GM23338 (cell line): ENCODE results near the gene POU3F3. TPM values are rescaled to one million over a fixed set of nuclear protein-coding genes. Genes with fewer than 3 reads are reported as not detected.

ENCODE experiments used
- ATAC-seq: fragments of 200-7000 bp; cut with Tn5 transposase; 3 replicates; pipeline ENCODE4 v1.9.1; 2020
- DNase-seq: peaks from one replicate; pipeline ENCODE4 v3.0.0-alpha.2; 2015; ENCODE audit warnings: low spot score
- H2AFZ ChIP-seq: fragments of 200-600 bp; sonication (generic); 2 replicates; pipeline ENCODE4 v1.8.0; 2016; ENCODE audit warnings: antibody characterized with exemption, mild to moderate bottlenecking, moderate library complexity
- H3F3A ChIP-seq: fragments of 200-600 bp; sonication (generic); replicated peaks from 2 replicates; pipeline ENCODE4 v1.8.0; 2017; ENCODE audit warnings: antibody characterized with exemption, mixed run types, low read depth
- H3K27ac ChIP-seq: fragments of 200-600 bp; sonication (generic); 2 replicates; pipeline ENCODE4 v1.6.1; 2016; ENCODE audit warnings: low read depth
- H3K27me3 ChIP-seq: fragments of 200-600 bp; sonication (generic); 2 replicates; pipeline ENCODE4 v1.8.0; 2016; ENCODE audit warnings: mild to moderate bottlenecking, mixed run types, moderate library complexity; ENCODE audit not compliant: insufficient read depth
- H3K36me3 ChIP-seq: fragments of 200-600 bp; sonication (generic); 2 replicates; pipeline ENCODE4 v1.8.0; 2016; ENCODE audit warnings: mild to moderate bottlenecking; ENCODE audit not compliant: insufficient read depth
- H3K4me1 ChIP-seq: fragments of 200-600 bp; sonication (generic); 2 replicates; pipeline ENCODE4 v1.8.0; 2016; ENCODE audit warnings: mild to moderate bottlenecking, moderate library complexity; ENCODE audit not compliant: insufficient read depth
- H3K4me2 ChIP-seq: fragments of 200-600 bp; sonication (generic); 2 replicates; pipeline ENCODE4 v1.7.1; 2017; ENCODE audit warnings: mixed run types
- H3K4me3 ChIP-seq: fragments of 200-600 bp; sonication (generic); 2 replicates; pipeline ENCODE4 v1.6.1; 2016; ENCODE audit warnings: mixed run types
- H3K79me2 ChIP-seq: fragments of 200-600 bp; sonication (generic); replicated peaks from 2 replicates; pipeline ENCODE4 v1.8.0; 2017; ENCODE audit warnings: mild to moderate bottlenecking; ENCODE audit not compliant: insufficient read depth
- H3K9me2 ChIP-seq: fragments of 200-600 bp; sonication (generic); 2 replicates; pipeline ENCODE4 v1.8.0; 2017; ENCODE audit not compliant: insufficient read depth
- H4K20me1 ChIP-seq: fragments of 200-600 bp; sonication (generic); replicated peaks from 2 replicates; pipeline ENCODE4 v1.8.0; 2017; ENCODE audit warnings: mild to moderate bottlenecking; ENCODE audit not compliant: insufficient read depth
- H3K27ac Mint-ChIP-seq: 2 replicates; pipeline ENCODE4 v1.8.0; 2020; ENCODE audit warnings: inconsistent platforms, mild to moderate bottlenecking, moderate library complexity, mixed read lengths
- H3K27me3 Mint-ChIP-seq: 3 replicates; pipeline ENCODE4 v1.8.0; 2022; ENCODE audit warnings: low read depth, mild to moderate bottlenecking, moderate library complexity, mixed read lengths, inconsistent platforms; ENCODE audit not compliant: insufficient read depth, poor library complexity
- H3K36me3 Mint-ChIP-seq: 3 replicates; pipeline ENCODE4 v1.8.0; 2021; ENCODE audit warnings: low read depth, mild to moderate bottlenecking, inconsistent platforms, moderate library complexity, mixed read lengths
- H3K4me1 Mint-ChIP-seq: 3 replicates; pipeline ENCODE4 v1.8.0; 2020; ENCODE audit warnings: mild to moderate bottlenecking, inconsistent platforms, mixed read lengths
- H3K4me3 Mint-ChIP-seq: 3 replicates; pipeline ENCODE4 v1.8.0; 2021; ENCODE audit warnings: moderate library complexity, mild to moderate bottlenecking, inconsistent platforms, mixed read lengths
- H3K9me3 Mint-ChIP-seq: 3 replicates; pipeline ENCODE4 v1.8.0; 2020; ENCODE audit warnings: moderate library complexity, mild to moderate bottlenecking, inconsistent platforms, mixed read lengths
- EZH2 ChIP-seq: fragments of 200-600 bp; sonication (generic); IDR thresholded peaks from one replicate; pipeline ENCODE4 v1.8.0; 2017; ENCODE audit warnings: antibody characterized with exemption, mild to moderate bottlenecking, low read depth; ENCODE audit not compliant: unreplicated experiment
- STAT1 ChIP-seq: IDR thresholded peaks from one replicate; pipeline ENCODE4 v1.6.1; 2016; ENCODE audit warnings: antibody characterized with exemption; ENCODE audit not compliant: unreplicated experiment
- ZNF331 ChIP-seq: fragments of 250-450 bp; sonication (Bioruptor Pico); IDR thresholded peaks from 2 replicates; pipeline ENCODE4 v1.5.0; 2020; ENCODE audit warnings: low read depth, mild to moderate bottlenecking, moderate library complexity
- polyA plus RNA-seq: library from polyadenylated mRNA; unstranded; fragments of >200 nt; fragmentation: Nextera tagmentation; extraction: Ambion mirVana; gene quantifications from 2 replicates; pipeline ENCODE4 v1.2.1, GENCODE V29; 2016
- total RNA-seq: library from RNA; depleted of rRNA; stranded (reverse); fragments of >200 nt; shearing (Covaris generic); gene quantifications from 2 replicates; pipeline ENCODE4 v1.2.3, GENCODE V29; 2014
- TF ChIP-seq, protein P1 (sequence below): IDR thresholded peaks from 2 replicates; pipeline ENCODE4 v1.6.1; 2016; ENCODE audit warnings: antibody characterized with exemption
- TF ChIP-seq, protein P2 (sequence below): IDR thresholded peaks from one replicate; pipeline ENCODE4 v1.6.1; 2018; ENCODE audit warnings: antibody characterized with exemption; ENCODE audit not compliant: unreplicated experiment
- TF ChIP-seq, protein P3 (sequence below): fragments of 250-450 bp; sonication (Bioruptor Pico); IDR thresholded peaks from 2 replicates; pipeline ENCODE4 v1.5.0; 2020; ENCODE audit warnings: mild to moderate bottlenecking, moderate library complexity

Gene POU3F3
- total and polyA plus RNA-seq, 2 experiments from 2014 or later, result 0.06 to 0.24 TPM

DNA sequence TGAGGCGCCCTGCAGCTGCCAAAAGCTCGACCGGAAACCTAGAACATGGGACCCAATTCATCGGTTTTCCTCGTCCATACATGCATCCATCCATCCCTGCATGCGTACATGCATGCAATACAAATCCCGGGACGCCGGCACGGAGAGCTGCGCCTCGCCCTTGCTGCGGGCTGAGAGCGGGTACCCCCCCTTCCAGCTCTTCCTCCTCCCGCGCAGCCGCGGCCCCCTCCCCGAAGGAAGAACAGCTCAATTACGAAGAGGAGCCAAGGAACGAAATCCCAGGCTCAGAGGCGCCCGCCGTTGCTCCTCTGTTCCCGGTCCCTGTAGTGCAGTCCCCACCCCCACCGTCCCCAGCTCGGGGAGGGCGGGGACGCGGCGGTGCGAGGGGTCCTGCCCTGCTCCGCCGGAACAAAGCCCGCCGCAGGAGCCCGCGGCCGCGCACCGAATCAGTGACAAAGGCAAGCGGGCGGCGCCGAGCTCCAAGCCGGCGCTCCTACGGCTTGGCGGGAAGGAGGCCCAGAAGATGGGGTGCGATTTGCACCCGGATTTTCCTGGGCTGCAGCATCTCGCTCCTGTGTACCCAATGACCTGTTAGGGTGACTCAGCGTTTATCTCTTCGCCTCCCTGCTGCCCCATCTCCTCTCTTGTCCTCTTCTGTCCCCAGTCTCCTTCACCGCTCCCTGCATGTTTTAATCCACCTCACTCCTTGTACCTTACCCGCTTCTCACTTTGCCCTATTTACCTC, 8.9 kb upstream of the POU3F3 start:
- Histone ChIP-seq H2AFZ (peak overlapping the region; percentile 35), H3K4me1 (peaks cover 51% of the 10 kb centered on the region), H3K79me2 (no peaks in the 10 kb centered on the region), H3F3A (peaks cover 6% of the 10 kb centered on the region; the same call in 1 of the 2 replicates), H3K27ac (no peak overlapping the region), H4K20me1 (no peaks in the 10 kb centered on the region; the same call in none of the 2 replicates), H3K4me2 (peak overlapping the region; percentile 84), H3K4me3 (peak overlapping the region; percentile 58), H3K9me2 (no peaks in the 10 kb centered on the region), H3K36me3 (no peaks in the 10 kb centered on the region), H3K27me3 (peaks cover 100% of the 10 kb centered on the region)
- Mint-ChIP-seq H3K4me3 (peak overlapping the region; percentile 75), H3K4me1 (peaks cover 55% of the 10 kb centered on the region), H3K9me3 (no peaks in the 10 kb centered on the region; the same call in 2 of the 3 replicates), H3K27ac (peak overlapping the region; percentile 5; the same call in 1 of the 2 replicates), H3K36me3 (no peaks in the 10 kb centered on the region; the same call in 2 of the 3 replicates), H3K27me3 (peaks cover 81% of the 10 kb centered on the region)
- ATAC-seq (peak; percentile 55), DNase-seq (peak; percentile 86)
- TF ChIP-seq, protein P1, sequence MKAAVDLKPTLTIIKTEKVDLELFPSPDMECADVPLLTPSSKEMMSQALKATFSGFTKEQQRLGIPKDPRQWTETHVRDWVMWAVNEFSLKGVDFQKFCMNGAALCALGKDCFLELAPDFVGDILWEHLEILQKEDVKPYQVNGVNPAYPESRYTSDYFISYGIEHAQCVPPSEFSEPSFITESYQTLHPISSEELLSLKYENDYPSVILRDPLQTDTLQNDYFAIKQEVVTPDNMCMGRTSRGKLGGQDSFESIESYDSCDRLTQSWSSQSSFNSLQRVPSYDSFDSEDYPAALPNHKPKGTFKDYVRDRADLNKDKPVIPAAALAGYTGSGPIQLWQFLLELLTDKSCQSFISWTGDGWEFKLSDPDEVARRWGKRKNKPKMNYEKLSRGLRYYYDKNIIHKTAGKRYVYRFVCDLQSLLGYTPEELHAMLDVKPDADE, result no peak
- peak; percentile 76 for TF ChIP-seq EZH2

DNA sequence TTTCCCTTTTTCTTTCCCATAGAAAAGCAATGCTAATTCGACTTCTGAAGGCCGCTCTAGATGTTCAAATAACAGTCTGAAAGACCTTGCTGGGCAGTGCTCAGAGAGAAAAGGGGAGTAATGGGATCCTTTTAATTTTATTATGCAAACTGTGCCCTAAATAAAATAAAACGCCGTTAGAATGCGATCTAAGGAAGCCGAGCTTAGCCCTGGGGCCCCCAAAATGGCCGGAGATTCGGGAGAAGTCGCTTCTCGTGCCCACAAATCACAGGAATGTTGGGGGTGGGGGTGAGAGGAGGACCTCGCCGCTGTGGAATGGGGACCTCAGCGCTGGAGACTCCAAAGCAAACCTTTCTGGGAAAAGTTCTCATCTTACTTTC, 8.4 kb upstream of the POU3F3 start:
- Histone ChIP-seq H3K4me2 (peak overlapping the region; percentile 84), H3K79me2 (no peaks in the 10 kb centered on the region)
- no peak for ATAC-seq

More for the DNA sequence above, 8.4 kb upstream of the POU3F3 start:
- Mint-ChIP-seq H3K36me3 (no peaks in the 10 kb centered on the region; the same call in 2 of the 3 replicates), H3K9me3 (no peaks in the 10 kb centered on the region; the same call in 2 of the 3 replicates), H3K4me1 (peaks cover 60% of the 10 kb centered on the region), H3K4me3 (peak overlapping the region; percentile 74), H3K27ac (peak overlapping the region; percentile 5), H3K27me3 (peaks cover 87% of the 10 kb centered on the region)
- peaks cover 6% of the 10 kb centered on the region; the same call in 1 of the 2 replicates for H3F3A ChIP-seq
- H2AFZ ChIP-seq, result peak overlapping the region; percentile 35
- peak; percentile 48 for TF ChIP-seq EZH2
- TF ChIP-seq ZNF331 (CRISPR knock-in tag), result no peak
- TF ChIP-seq, protein P2, sequence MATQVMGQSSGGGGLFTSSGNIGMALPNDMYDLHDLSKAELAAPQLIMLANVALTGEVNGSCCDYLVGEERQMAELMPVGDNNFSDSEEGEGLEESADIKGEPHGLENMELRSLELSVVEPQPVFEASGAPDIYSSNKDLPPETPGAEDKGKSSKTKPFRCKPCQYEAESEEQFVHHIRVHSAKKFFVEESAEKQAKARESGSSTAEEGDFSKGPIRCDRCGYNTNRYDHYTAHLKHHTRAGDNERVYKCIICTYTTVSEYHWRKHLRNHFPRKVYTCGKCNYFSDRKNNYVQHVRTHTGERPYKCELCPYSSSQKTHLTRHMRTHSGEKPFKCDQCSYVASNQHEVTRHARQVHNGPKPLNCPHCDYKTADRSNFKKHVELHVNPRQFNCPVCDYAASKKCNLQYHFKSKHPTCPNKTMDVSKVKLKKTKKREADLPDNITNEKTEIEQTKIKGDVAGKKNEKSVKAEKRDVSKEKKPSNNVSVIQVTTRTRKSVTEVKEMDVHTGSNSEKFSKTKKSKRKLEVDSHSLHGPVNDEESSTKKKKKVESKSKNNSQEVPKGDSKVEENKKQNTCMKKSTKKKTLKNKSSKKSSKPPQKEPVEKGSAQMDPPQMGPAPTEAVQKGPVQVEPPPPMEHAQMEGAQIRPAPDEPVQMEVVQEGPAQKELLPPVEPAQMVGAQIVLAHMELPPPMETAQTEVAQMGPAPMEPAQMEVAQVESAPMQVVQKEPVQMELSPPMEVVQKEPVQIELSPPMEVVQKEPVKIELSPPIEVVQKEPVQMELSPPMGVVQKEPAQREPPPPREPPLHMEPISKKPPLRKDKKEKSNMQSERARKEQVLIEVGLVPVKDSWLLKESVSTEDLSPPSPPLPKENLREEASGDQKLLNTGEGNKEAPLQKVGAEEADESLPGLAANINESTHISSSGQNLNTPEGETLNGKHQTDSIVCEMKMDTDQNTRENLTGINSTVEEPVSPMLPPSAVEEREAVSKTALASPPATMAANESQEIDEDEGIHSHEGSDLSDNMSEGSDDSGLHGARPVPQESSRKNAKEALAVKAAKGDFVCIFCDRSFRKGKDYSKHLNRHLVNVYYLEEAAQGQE, result no peak
- TF ChIP-seq, protein P3, sequence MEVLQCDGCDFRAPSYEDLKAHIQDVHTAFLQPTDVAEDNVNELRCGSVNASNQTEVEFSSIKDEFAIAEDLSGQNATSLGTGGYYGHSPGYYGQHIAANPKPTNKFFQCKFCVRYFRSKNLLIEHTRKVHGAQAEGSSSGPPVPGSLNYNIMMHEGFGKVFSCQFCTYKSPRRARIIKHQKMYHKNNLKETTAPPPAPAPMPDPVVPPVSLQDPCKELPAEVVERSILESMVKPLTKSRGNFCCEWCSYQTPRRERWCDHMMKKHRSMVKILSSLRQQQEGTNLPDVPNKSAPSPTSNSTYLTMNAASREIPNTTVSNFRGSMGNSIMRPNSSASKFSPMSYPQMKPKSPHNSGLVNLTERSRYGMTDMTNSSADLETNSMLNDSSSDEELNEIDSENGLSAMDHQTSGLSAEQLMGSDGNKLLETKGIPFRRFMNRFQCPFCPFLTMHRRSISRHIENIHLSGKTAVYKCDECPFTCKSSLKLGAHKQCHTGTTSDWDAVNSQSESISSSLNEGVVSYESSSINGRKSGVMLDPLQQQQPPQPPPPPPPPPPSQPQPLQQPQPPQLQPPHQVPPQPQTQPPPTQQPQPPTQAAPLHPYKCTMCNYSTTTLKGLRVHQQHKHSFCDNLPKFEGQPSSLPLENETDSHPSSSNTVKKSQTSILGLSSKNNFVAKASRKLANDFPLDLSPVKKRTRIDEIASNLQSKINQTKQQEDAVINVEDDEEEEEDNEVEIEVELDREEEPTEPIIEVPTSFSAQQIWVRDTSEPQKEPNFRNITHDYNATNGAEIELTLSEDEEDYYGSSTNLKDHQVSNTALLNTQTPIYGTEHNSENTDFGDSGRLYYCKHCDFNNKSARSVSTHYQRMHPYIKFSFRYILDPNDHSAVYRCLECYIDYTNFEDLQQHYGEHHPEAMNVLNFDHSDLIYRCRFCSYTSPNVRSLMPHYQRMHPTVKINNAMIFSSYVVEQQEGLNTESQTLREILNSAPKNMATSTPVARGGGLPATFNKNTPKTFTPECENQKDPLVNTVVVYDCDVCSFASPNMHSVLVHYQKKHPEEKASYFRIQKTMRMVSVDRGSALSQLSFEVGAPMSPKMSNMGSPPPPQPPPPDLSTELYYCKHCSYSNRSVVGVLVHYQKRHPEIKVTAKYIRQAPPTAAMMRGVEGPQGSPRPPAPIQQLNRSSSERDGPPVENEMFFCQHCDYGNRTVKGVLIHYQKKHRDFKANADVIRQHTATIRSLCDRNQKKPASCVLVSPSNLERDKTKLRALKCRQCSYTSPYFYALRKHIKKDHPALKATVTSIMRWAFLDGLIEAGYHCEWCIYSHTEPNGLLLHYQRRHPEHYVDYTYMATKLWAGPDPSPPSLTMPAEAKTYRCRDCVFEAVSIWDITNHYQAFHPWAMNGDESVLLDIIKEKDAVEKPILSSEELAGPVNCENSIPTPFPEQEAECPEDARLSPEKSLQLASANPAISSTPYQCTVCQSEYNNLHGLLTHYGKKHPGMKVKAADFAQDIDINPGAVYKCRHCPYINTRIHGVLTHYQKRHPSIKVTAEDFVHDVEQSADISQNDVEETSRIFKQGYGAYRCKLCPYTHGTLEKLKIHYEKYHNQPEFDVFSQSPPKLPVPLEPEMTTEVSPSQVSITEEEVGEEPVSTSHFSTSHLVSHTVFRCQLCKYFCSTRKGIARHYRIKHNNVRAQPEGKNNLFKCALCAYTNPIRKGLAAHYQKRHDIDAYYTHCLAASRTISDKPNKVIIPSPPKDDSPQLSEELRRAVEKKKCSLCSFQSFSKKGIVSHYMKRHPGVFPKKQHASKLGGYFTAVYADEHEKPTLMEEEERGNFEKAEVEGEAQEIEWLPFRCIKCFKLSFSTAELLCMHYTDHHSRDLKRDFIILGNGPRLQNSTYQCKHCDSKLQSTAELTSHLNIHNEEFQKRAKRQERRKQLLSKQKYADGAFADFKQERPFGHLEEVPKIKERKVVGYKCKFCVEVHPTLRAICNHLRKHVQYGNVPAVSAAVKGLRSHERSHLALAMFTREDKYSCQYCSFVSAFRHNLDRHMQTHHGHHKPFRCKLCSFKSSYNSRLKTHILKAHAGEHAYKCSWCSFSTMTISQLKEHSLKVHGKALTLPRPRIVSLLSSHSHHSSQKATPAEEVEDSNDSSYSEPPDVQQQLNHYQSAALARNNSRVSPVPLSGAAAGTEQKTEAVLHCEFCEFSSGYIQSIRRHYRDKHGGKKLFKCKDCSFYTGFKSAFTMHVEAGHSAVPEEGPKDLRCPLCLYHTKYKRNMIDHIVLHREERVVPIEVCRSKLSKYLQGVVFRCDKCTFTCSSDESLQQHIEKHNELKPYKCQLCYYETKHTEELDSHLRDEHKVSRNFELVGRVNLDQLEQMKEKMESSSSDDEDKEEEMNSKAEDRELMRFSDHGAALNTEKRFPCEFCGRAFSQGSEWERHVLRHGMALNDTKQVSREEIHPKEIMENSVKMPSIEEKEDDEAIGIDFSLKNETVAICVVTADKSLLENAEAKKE (CRISPR knock-in tag), result no peak
- TF ChIP-seq STAT1, result no peak
- H3K9me2 ChIP-seq, result no peaks in the 10 kb centered on the region
- peaks cover 56% of the 10 kb centered on the region for H3K4me1 ChIP-seq
- H3K27ac ChIP-seq, result no peak overlapping the region
- DNase-seq, result peak; percentile 75
- H4K20me1 ChIP-seq, result no peaks in the 10 kb centered on the region; the same call in none of the 2 replicates
- H3K27me3 ChIP-seq, result peaks cover 100% of the 10 kb centered on the region
- peak overlapping the region; percentile 58 for H3K4me3 ChIP-seq
- no peaks in the 10 kb centered on the region for H3K36me3 ChIP-seq
